GM19035 (cell line): ENCODE data around the gene LAMA3.
A peak's percentile ranks its signal among the peaks of the same experiment; 100 is the strongest.

Source experiments
- ATAC-seq: cut with Tn5 transposase; IDR thresholded peaks from one replicate; pipeline ENCODE4 v1.9.1; 2021; ENCODE audit not compliant: unreplicated experiment

Gene LAMA3

GRCh38 chr18:23966909-23967308 lies 277.7 kb downstream of the LAMA3 start:
- ATAC-seq, result no peak

- ATAC-seq, result peak; percentile 48
Observed at GRCh38 chr18:23967321-23968089, 278.3 kb downstream of the LAMA3 start.

- ATAC-seq, result no peak
Observed at GRCh38 chr18:23968638-23969604, 279.7 kb downstream of the LAMA3 start.

- no peak for ATAC-seq
Observed at GRCh38 chr18:23969664-23970063, 280.4 kb downstream of the LAMA3 start.

GRCh38 chr18:23970161-23971096 lies 281.2 kb downstream of the LAMA3 start:
- no peak for ATAC-seq

- ATAC-seq, result no peak
Observed at GRCh38 chr18:23971097-23971440, 281.8 kb downstream of the LAMA3 start.

GRCh38 chr18:23971666-23972230 lies 282.5 kb downstream of the LAMA3 start:
- no peak for ATAC-seq

- peak; percentile 59 for ATAC-seq
Observed at GRCh38 chr18:23972453-23972852, 283.2 kb downstream of the LAMA3 start.

- no peak for ATAC-seq
Observed at GRCh38 chr18:23977103-23977502, 287.9 kb downstream of the LAMA3 start.

GRCh38 chr18:23977719-23978483 lies 288.6 kb downstream of the LAMA3 start:
- ATAC-seq, result no peak

GRCh38 chr18:23981369-23981980 lies 292.2 kb downstream of the LAMA3 start:
- ATAC-seq, result no peak

GRCh38 chr18:23982155-23983079 lies 293.2 kb downstream of the LAMA3 start:
- ATAC-seq, result no peak

GRCh38 chr18:23983112-23983511 lies 293.9 kb downstream of the LAMA3 start:
- no peak for ATAC-seq

- peak; percentile 59 for ATAC-seq
Observed at GRCh38 chr18:23986600-23987359, 297.5 kb downstream of the LAMA3 start.

- ATAC-seq, result no peak
Observed at GRCh38 chr18:23990474-23991410, 301.5 kb downstream of the LAMA3 start.

- no peak for ATAC-seq
Observed at GRCh38 chr18:23992089-23992940, 303.1 kb downstream of the LAMA3 start.
